Breast epithelium (tissue), 3 donors: ENCODE measurements around the gene MBD5.

ENCODE experiments used
- POLR2A ChIP-seq: fragments of 450-650 bp; IDR thresholded peaks from one replicate; pipeline ENCODE4 v1.6.1; 2016; ENCODE audit warnings: antibody characterized with exemption, mild to moderate bottlenecking, moderate library complexity
- POLR2AphosphoS5 ChIP-seq, 3 donors: sonication (generic); formaldehyde crosslinking; IDR thresholded peaks; one replicate each; pipeline ENCODE4 v1.6.1; 2017; ENCODE audit warnings: antibody characterized with exemption in 3 of 3

GRCh38 chr2:148209603-148210002 lies 188.7 kb downstream of the MBD5 start:
- TF ChIP-seq POLR2AphosphoS5 (IDR thresholded peaks at IDR 0.05) (no peak), POLR2A (no peak)
